Measurements from ENCODE around the gene ZNF14.
"Not testable (repeated sequence)": the region's sequence is repeated elsewhere in the genome, so short reads cannot be mapped to it uniquely, and the experiment has no call there.

Gene ZNF14

GRCh38 chr19:19732579-19733501 is at the start of gene ZNF14:
ZNF14 (minus strand) TSS chr19:19733112; CDS start chr19:19732958, 154 bp downstream.
- DNase-seq, result peak; percentile 93

- not testable (repeated sequence) for DNase-seq
Measured at GRCh38 chr19:19781791-19782190, 48.9 kb upstream of the ZNF14 start.

- no peak for DNase-seq
Measured at GRCh38 chr19:19778666-19779065, 45.8 kb upstream of the ZNF14 start.

GRCh38 chr19:19777692-19778091 is 44.8 kb upstream of the ZNF14 start:
- no peak for DNase-seq

GRCh38 chr19:19776206-19777008 is 43.5 kb upstream of the ZNF14 start:
- peak; percentile 87 for DNase-seq

- DNase-seq, result no peak
Measured at GRCh38 chr19:19775891-19776205, 42.9 kb upstream of the ZNF14 start.

GRCh38 chr19:19774354-19775033 is 41.6 kb upstream of the ZNF14 start:
- no peak for DNase-seq

GRCh38 chr19:19771963-19772362 is 39.1 kb upstream of the ZNF14 start:
- DNase-seq, result not testable (repeated sequence)

GRCh38 chr19:19769971-19770370 is 37.1 kb upstream of the ZNF14 start:
- DNase-seq, result not testable (repeated sequence)

- no peak for DNase-seq
Measured at GRCh38 chr19:19758164-19758563, 25.3 kb upstream of the ZNF14 start.

- no peak for DNase-seq
Measured at GRCh38 chr19:19752760-19753403, 20.0 kb upstream of the ZNF14 start.

- no peak for DNase-seq
Measured at GRCh38 chr19:19751846-19752245, 18.9 kb upstream of the ZNF14 start.

GRCh38 chr19:19750842-19751790 is 18.2 kb upstream of the ZNF14 start:
- no peak for DNase-seq

GRCh38 chr19:19749908-19750841 is 17.3 kb upstream of the ZNF14 start:
- no peak for DNase-seq

- no peak for DNase-seq
Measured at GRCh38 chr19:19749117-19749907, 16.4 kb upstream of the ZNF14 start.

GRCh38 chr19:19748249-19748938 is 15.5 kb upstream of the ZNF14 start:
- DNase-seq, result no peak

- DNase-seq, result no peak
Measured at GRCh38 chr19:19747357-19748220, 14.7 kb upstream of the ZNF14 start.
